CD14-positive monocyte (primary cell): ENCODE measurements around the gene SMIM8. TPM values are rescaled to one million over a fixed set of nuclear protein-coding genes. Genes with fewer than 3 reads are reported as not detected.

Experiments
- DNase-seq, 3 donors: peaks; one replicate each; pipeline ENCODE4 v3.0.0-alpha.2; 2011 to 2022
- H2AFZ ChIP-seq: 2 replicates; pipeline ENCODE4 v1.6.0; 2012; ENCODE audit warnings: mild to moderate bottlenecking, low read depth, low read length, inconsistent platforms; ENCODE audit not compliant: insufficient read depth, poor library complexity, severe bottlenecking
- H3K27ac ChIP-seq, 2 donors: 1 replicate in 1 of 2; 2 replicates in 1 of 2; pipeline ENCODE4 v1.5.1; 2012 to 2013; ENCODE audit warnings: low read length in 2 of 2, control low read depth in 1 of 2, inconsistent platforms in 1 of 2, low read depth in 1 of 2, mild to moderate bottlenecking in 1 of 2
- H3K27me3 ChIP-seq, 2 donors: one replicate each; pipeline versions ENCODE4 v1.6.0 to v1.6.1; 2011 to 2013; ENCODE audit warnings: low read length in 2 of 2; ENCODE audit not compliant: control insufficient read depth in 2 of 2, insufficient read depth in 2 of 2
- H3K36me3 ChIP-seq, 2 donors: replicated peaks in 1 of 2; 1 replicate in 1 of 2; 2 replicates in 1 of 2; pipeline versions ENCODE4 v1.5.1 to v1.6.1; 2012 to 2013; ENCODE audit warnings: low read length in 2 of 2, control low read depth in 1 of 2, inconsistent platforms in 1 of 2, mild to moderate bottlenecking in 1 of 2; ENCODE audit not compliant: insufficient read depth in 2 of 2, control insufficient read depth in 1 of 2
- H3K4me1 ChIP-seq, 2 donors: 1 replicate in 1 of 2; 2 replicates in 1 of 2; pipeline versions ENCODE4 v1.5.1 to v1.6.1; 2012 to 2013; ENCODE audit warnings: low read length in 2 of 2, control low read depth in 1 of 2, inconsistent platforms in 1 of 2, mild to moderate bottlenecking in 1 of 2, moderate library complexity in 1 of 2; ENCODE audit not compliant: insufficient read depth in 2 of 2, control insufficient read depth in 1 of 2
- H3K4me2 ChIP-seq: replicated peaks from 2 replicates; pipeline ENCODE3; 2012; ENCODE audit warnings: low read length, moderate library complexity, mild to moderate bottlenecking; ENCODE audit not compliant: poor library complexity, severe bottlenecking; ENCODE audit errors: extremely low read depth
- H3K4me3 ChIP-seq, 3 experiments: fragments of 200-600 bp in 1 of 3; sonication (generic) in 1 of 3; replicated peaks in 1 of 3; 1 replicate in 2 of 3; 2 replicates in 1 of 3; pipeline ENCODE4 v1.5.1; 2011 to 2013; ENCODE audit warnings: low read length in 3 of 3, mild to moderate bottlenecking in 3 of 3, control low read depth in 2 of 3, low read depth in 2 of 3, inconsistent platforms in 1 of 3, moderate library complexity in 1 of 3
- H3K79me2 ChIP-seq: 2 replicates; pipeline ENCODE4 v1.6.0; 2012; ENCODE audit warnings: mild to moderate bottlenecking, control low read depth, inconsistent platforms, low read length, moderate library complexity; ENCODE audit not compliant: insufficient read depth
- H3K9ac ChIP-seq: 2 replicates; pipeline ENCODE4 v1.6.0; 2017; ENCODE audit warnings: low read length, mild to moderate bottlenecking; ENCODE audit not compliant: insufficient read depth, poor library complexity, severe bottlenecking
- H3K9me3 ChIP-seq, 2 donors: replicated peaks in 1 of 2; 1 replicate in 1 of 2; 2 replicates in 1 of 2; pipeline versions ENCODE4 v1.5.1 to v1.6.1; 2012 to 2013; ENCODE audit warnings: low read length in 2 of 2, control low read depth in 1 of 2; ENCODE audit not compliant: control insufficient read depth in 1 of 2, insufficient read depth in 1 of 2
- H4K20me1 ChIP-seq: 2 replicates; pipeline ENCODE4 v1.6.0; 2012; ENCODE audit warnings: mild to moderate bottlenecking, low read length, control low read depth, moderate library complexity; ENCODE audit not compliant: insufficient read depth
- H3K27ac Mint-ChIP-seq, 7 donors: one replicate each; pipeline ENCODE4 v1.8.0; 2020; ENCODE audit warnings: mild to moderate bottlenecking in 7 of 7, mixed read lengths in 7 of 7, moderate library complexity in 6 of 7, inconsistent platforms in 2 of 7
- H3K27me3 Mint-ChIP-seq, 3 donors: one replicate each; pipeline ENCODE4 v1.8.0; 2021 to 2022; ENCODE audit warnings: low read depth in 3 of 3, mild to moderate bottlenecking in 3 of 3, mixed read lengths in 3 of 3, moderate library complexity in 3 of 3, inconsistent platforms in 1 of 3
- H3K36me3 Mint-ChIP-seq, 2 donors: one replicate each; pipeline ENCODE4 v1.8.0; 2020; ENCODE audit warnings: mixed read lengths in 2 of 2, inconsistent platforms in 1 of 2, mild to moderate bottlenecking in 1 of 2
- H3K4me1 Mint-ChIP-seq: one replicate; pipeline ENCODE4 v1.8.0; 2020; ENCODE audit warnings: mild to moderate bottlenecking, mixed read lengths
- H3K4me3 Mint-ChIP-seq, 2 donors: one replicate each; pipeline ENCODE4 v1.8.0; 2020; ENCODE audit warnings: mild to moderate bottlenecking in 2 of 2, mixed read lengths in 2 of 2, moderate library complexity in 1 of 2
- H3K9me3 Mint-ChIP-seq, 7 donors: one replicate each; pipeline ENCODE4 v1.8.0; 2020 to 2022; ENCODE audit warnings: mixed read lengths in 7 of 7, mild to moderate bottlenecking in 6 of 7, moderate library complexity in 6 of 7, inconsistent platforms in 2 of 7
- CTCF ChIP-seq: fragments of 200-600 bp; IDR thresholded peaks from one replicate; pipeline ENCODE4 v1.8.0; 2022; ENCODE audit warnings: antibody characterized with exemption, mild to moderate bottlenecking
- WGBS: methylation state at CpG from one replicate; pipeline ENCODE4 v1.1.5; 2013; ENCODE audit warnings: missing lambda C conversion rate; ENCODE audit not compliant: insufficient coverage; 5-methylcytosine and 5-hydroxymethylcytosine counted together
- intact Hi-C, 2 donors: fragments of 100-400 bp; cut with micrococcal nuclease; formaldehyde crosslinking; loops; one replicate each; pipeline versions ENCODE4 v1.15.0 to v1.15.1; 2023
- polyA plus RNA-seq, 3 donors: library from polyadenylated mRNA; depleted of rRNA in 1 of 3; unstranded in 2 of 3; stranded (reverse) in 1 of 3; fragments of 300-500 nt in 2 of 3; fragments of >200 nt in 1 of 3; fragmentation: Illumina TruSeq in 2 of 3; gene quantifications; 1 replicate in 2 of 3; 2 replicates in 1 of 3; pipeline ENCODE4 v1.2.3, GENCODE V29; 2012 to 2021

SMIM8 gene
- polyA plus RNA-seq, 3 donors: 2.0 to 8.2 (median 5.9) TPM

- intact Hi-C loops: no loop called here
- H3K4me1 ChIP-seq: no peaks in the 10 kb centered on the region
- Mint-ChIP-seq H3K27me3 (peaks cover 0 to 8% (median 7%) of the 10 kb centered on the region in 3 donors), H3K4me1 (no peaks in the 10 kb centered on the region), H3K36me3 (no peaks in the 10 kb centered on the region), H3K27ac (no peak overlapping the region), H3K4me3 (no peak overlapping the region), H3K9me3 (peaks cover 0 to 2% (median 0%) of the 10 kb centered on the region in 7 donors)
- no peak overlapping the region for H3K4me2 ChIP-seq
- no peaks in the 10 kb centered on the region for H3K9me3 ChIP-seq
- H2AFZ ChIP-seq: no peak overlapping the region
- H3K27me3 ChIP-seq: peaks cover 0 to 6% of the 10 kb centered on the region in 2 donors
- no peaks in the 10 kb centered on the region for H3K36me3 ChIP-seq
- no peak overlapping the region for H3K9ac ChIP-seq
- no peak overlapping the region for H3K27ac ChIP-seq
- H3K4me3 ChIP-seq: no peak overlapping the region
- H4K20me1 ChIP-seq: no peaks in the 10 kb centered on the region
- no peaks in the 10 kb centered on the region for H3K79me2 ChIP-seq
- no peak for DNase-seq
- no CpG with 5 or more reads among the region's 1 CpG for WGBS
- no peak for TF ChIP-seq CTCF
Observed at GRCh38 chr6:87276624-87277023, 45.8 kb upstream of the SMIM8 start.

- no peaks in the 10 kb centered on the region for H3K36me3 Mint-ChIP-seq
- no peak overlapping the region for H2AFZ ChIP-seq
Observed at GRCh38 chr6:87277123-87277522, 45.3 kb upstream of the SMIM8 start.

More at GRCh38 chr6:87277123-87277522, 45.3 kb upstream of the SMIM8 start:
- no peaks in the 10 kb centered on the region for H4K20me1 ChIP-seq
- no peak overlapping the region for H3K27ac ChIP-seq
- no peaks in the 10 kb centered on the region for H3K4me1 Mint-ChIP-seq
- no peak for DNase-seq
- H3K4me1 ChIP-seq: no peaks in the 10 kb centered on the region
- no peaks in the 10 kb centered on the region for H3K79me2 ChIP-seq
- no peak overlapping the region for H3K4me3 Mint-ChIP-seq
- H3K9me3 Mint-ChIP-seq: peaks cover 0 to 2% (median 0%) of the 10 kb centered on the region in 7 donors
- H3K4me2 ChIP-seq: no peak overlapping the region
- peaks cover 0 to 8% (median 7%) of the 10 kb centered on the region in 3 donors for H3K27me3 Mint-ChIP-seq
- H3K27me3 ChIP-seq: peaks cover 0 to 6% of the 10 kb centered on the region in 2 donors
- no peak overlapping the region for H3K9ac ChIP-seq
- no peaks in the 10 kb centered on the region for H3K36me3 ChIP-seq
- intact Hi-C loops: no loop called here
- TF ChIP-seq CTCF: no peak
- H3K27ac Mint-ChIP-seq: no peak overlapping the region
- H3K9me3 ChIP-seq: no peaks in the 10 kb centered on the region
- H3K4me3 ChIP-seq: no peak overlapping the region
